H1 (cell line): ENCODE measurements around the gene PARD3. TPM values are rescaled to one million over a fixed set of nuclear protein-coding genes. Genes with fewer than 3 reads are reported as not detected.

Experiments
- CTCF ChIA-PET: fragments of 300-600 bp; sonication (Branson Sonifier 250); formaldehyde crosslinking; loops from one replicate; lab custom pipeline; 2021; ENCODE audit not compliant: partially characterized antibody; lab: Charles Lee
- POLR2A ChIA-PET: fragments of 300-600 bp; sonication (Branson Sonifier 250); formaldehyde crosslinking; loops from one replicate; lab custom pipeline; 2021; ENCODE audit warnings: inconsistent platforms; ENCODE audit not compliant: partially characterized antibody; lab: Charles Lee
- DNase-seq, 2 experiments: peaks; one replicate each; pipeline versions ENCODE4 v3.0.0 to v3.0.0-alpha.2; 2010 to 2022; ENCODE audit warnings: low spot score in 2 of 2, low read depth in 1 of 2, mixed read lengths in 1 of 2
- FAIRE-seq: peaks from 2 replicates; lab custom pipeline; 2011; peaks lifted over from hg19 to GRCh38; lab: Jason Lieb, UNC
- H2AFZ ChIP-seq: 2 replicates; pipeline ENCODE4 v1.8.1; 2012; ENCODE audit warnings: low read length, inconsistent platforms
- H2AK5ac ChIP-seq: 2 replicates; pipeline ENCODE4 v1.6.1; 2013; ENCODE audit warnings: low read depth, low read length
- H2BK120ac ChIP-seq: replicated peaks from 2 replicates; pipeline ENCODE3; 2013; ENCODE audit warnings: low read depth, low read length, inconsistent platforms
- H2BK12ac ChIP-seq: 2 replicates; pipeline ENCODE4 v1.6.1; 2013; ENCODE audit warnings: low read depth, low read length
- H2BK15ac ChIP-seq: 2 replicates; pipeline ENCODE4 v1.6.1; 2013; ENCODE audit warnings: low read length
- H2BK20ac ChIP-seq: 2 replicates; pipeline ENCODE4 v1.6.1; 2013; ENCODE audit warnings: low read length
- H2BK5ac ChIP-seq: 2 replicates; pipeline ENCODE4 v1.6.1; 2013; ENCODE audit warnings: low read depth, low read length
- H3K14ac ChIP-seq: 2 replicates; pipeline ENCODE4 v1.6.1; 2013; ENCODE audit warnings: inconsistent platforms; ENCODE audit not compliant: insufficient read length
- H3K18ac ChIP-seq: 2 replicates; pipeline ENCODE4 v1.6.1; 2013; ENCODE audit warnings: low read length; ENCODE audit errors: extremely low read depth
- H3K23ac ChIP-seq: 2 replicates; pipeline ENCODE4 v1.6.1; 2013; ENCODE audit warnings: inconsistent platforms; ENCODE audit not compliant: insufficient read length
- H3K23me2 ChIP-seq: 2 replicates; pipeline ENCODE4 v1.6.1; 2013; ENCODE audit warnings: low read depth, low read length
- H3K27ac ChIP-seq: 2 replicates; pipeline ENCODE4 v1.6.1; 2011; ENCODE audit warnings: low read depth, low read length, inconsistent platforms
- H3K27me3 ChIP-seq, 4 experiments: replicated peaks in 1 of 4; 1 replicate in 1 of 4; 2 replicates in 3 of 4; pipeline versions ENCODE4 v1.6.1 to v1.8.1; 2011 to 2013; ENCODE audit warnings: low read length in 3 of 4, mild to moderate bottlenecking in 3 of 4, inconsistent platforms in 2 of 4, mixed read lengths in 2 of 4, moderate library complexity in 1 of 4; ENCODE audit not compliant: control insufficient read depth in 3 of 4, insufficient read depth in 3 of 4; ENCODE audit errors: extremely low read depth in 1 of 4
- H3K36me3 ChIP-seq, 4 experiments: 2 replicates each; pipeline versions ENCODE4 v1.6.1 to v1.8.1; 2011 to 2013; ENCODE audit warnings: mild to moderate bottlenecking in 4 of 4, low read length in 3 of 4, moderate library complexity in 2 of 4, control low read depth in 1 of 4, inconsistent platforms in 1 of 4; ENCODE audit not compliant: insufficient read depth in 4 of 4, control insufficient read depth in 2 of 4
- H3K4ac ChIP-seq: replicated peaks from 2 replicates; pipeline ENCODE3; 2013; ENCODE audit warnings: low read length, low read depth, mixed read lengths, inconsistent platforms; ENCODE audit not compliant: insufficient read length
- H3K4me1 ChIP-seq, 4 experiments: replicated peaks in 1 of 4; 1 replicate in 1 of 4; 2 replicates in 3 of 4; pipeline versions ENCODE4 v1.6.1 to v1.8.1; 2011 to 2013; ENCODE audit warnings: low read length in 3 of 4, inconsistent platforms in 2 of 4, mixed read lengths in 1 of 4; ENCODE audit not compliant: insufficient read depth in 4 of 4, control insufficient read depth in 3 of 4
- H3K4me2 ChIP-seq, 2 experiments: 2 replicates each; pipeline versions ENCODE4 v1.6.1 to v1.8.1; 2011 to 2013; ENCODE audit warnings: low read depth in 2 of 2, low read length in 2 of 2, control low read depth in 1 of 2, inconsistent platforms in 1 of 2, mild to moderate bottlenecking in 1 of 2; ENCODE audit not compliant: insufficient read depth in 1 of 2
- H3K4me3 ChIP-seq, 4 experiments: fragments of 200-600, 300-600 bp in 1 of 4; sonication (generic), shearing (Covaris generic), sonication (Bioruptor Twin) in 1 of 4; 2 replicates each; pipeline versions ENCODE4 v1.5.1 to v1.8.1; 2011 to 2016; ENCODE audit warnings: low read length in 4 of 4, low read depth in 3 of 4, control low read depth in 2 of 4, inconsistent platforms in 2 of 4, mild to moderate bottlenecking in 2 of 4, mixed read lengths in 1 of 4, moderate library complexity in 1 of 4; ENCODE audit not compliant: insufficient read depth in 2 of 4; ENCODE audit errors: extremely low read depth in 1 of 4
- H3K56ac ChIP-seq: replicated peaks from 2 replicates; pipeline ENCODE3; 2013; ENCODE audit warnings: low read depth, mild to moderate bottlenecking, mixed read lengths, low read length, inconsistent platforms; ENCODE audit not compliant: insufficient read length
- H3K79me1 ChIP-seq: 2 replicates; pipeline ENCODE4 v1.6.1; 2013; ENCODE audit warnings: low read depth, low read length, control low read depth
- H3K79me2 ChIP-seq, 2 experiments: 2 replicates each; pipeline versions ENCODE4 v1.6.1 to v1.8.1; 2012 to 2013; ENCODE audit warnings: low read length in 2 of 2, mild to moderate bottlenecking in 2 of 2, inconsistent platforms in 1 of 2; ENCODE audit not compliant: insufficient read depth in 2 of 2, control insufficient read depth in 1 of 2
- H3K9ac ChIP-seq, 4 experiments: replicated peaks in 1 of 4; 1 replicate in 1 of 4; 2 replicates in 3 of 4; pipeline versions ENCODE4 v1.6.1 to v1.8.1; 2011 to 2013; ENCODE audit warnings: low read depth in 3 of 4, low read length in 3 of 4, control low read depth in 2 of 4, mild to moderate bottlenecking in 2 of 4, moderate library complexity in 2 of 4, inconsistent platforms in 1 of 4; ENCODE audit errors: extremely low read depth in 1 of 4
- H3K9me3 ChIP-seq, 2 experiments: 2 replicates each; pipeline versions ENCODE4 v1.6.1 to v1.8.1; 2012 to 2013; ENCODE audit warnings: mild to moderate bottlenecking in 2 of 2, moderate library complexity in 2 of 2, control low read depth in 1 of 2, inconsistent platforms in 1 of 2, low read depth in 1 of 2, low read length in 1 of 2, mixed read lengths in 1 of 2; ENCODE audit not compliant: insufficient read depth in 2 of 2
- H4K20me1 ChIP-seq, 2 experiments: replicated peaks in 1 of 2; 2 replicates each; pipeline versions ENCODE3 to v1.8.1; 2011 to 2013; ENCODE audit warnings: inconsistent platforms in 2 of 2, low read length in 2 of 2, mild to moderate bottlenecking in 1 of 2; ENCODE audit not compliant: insufficient read depth in 2 of 2, control insufficient read depth in 1 of 2
- H4K5ac ChIP-seq: 2 replicates; pipeline ENCODE4 v1.6.1; 2013; ENCODE audit warnings: low read length, low read depth, mixed read lengths, inconsistent platforms; ENCODE audit not compliant: insufficient read length
- H4K8ac ChIP-seq: 2 replicates; pipeline ENCODE4 v1.8.0; 2013; ENCODE audit warnings: mild to moderate bottlenecking, moderate library complexity, low read length, inconsistent platforms; ENCODE audit not compliant: insufficient read depth; ENCODE audit errors: extremely low read depth
- H4K91ac ChIP-seq: replicated peaks from 2 replicates; pipeline ENCODE3; 2013; ENCODE audit warnings: low read length, mixed read lengths, inconsistent platforms; ENCODE audit not compliant: insufficient read length
- CEBPB ChIP-seq: IDR thresholded peaks from 2 replicates; pipeline ENCODE4 v1.6.1; 2012; ENCODE audit warnings: low read depth, low read length
- CHD2 ChIP-seq: IDR thresholded peaks from 2 replicates; pipeline ENCODE4 v1.6.1; 2012; ENCODE audit warnings: low read length, improper control_type of control experiment
- GABPA ChIP-seq: IDR thresholded peaks from 2 replicates; pipeline ENCODE4 v1.6.1; 2011; ENCODE audit warnings: mild to moderate bottlenecking, low read length, moderate library complexity, borderline replicate concordance; ENCODE audit not compliant: insufficient read depth
- KDM1A ChIP-seq: fragments of 200-600, 300-600 bp; sonication (generic); IDR thresholded peaks from 2 replicates; pipeline ENCODE4 v1.7.1; 2016; ENCODE audit warnings: mild to moderate bottlenecking, low read length, borderline replicate concordance
- NRF1 ChIP-seq: IDR thresholded peaks from 2 replicates; pipeline ENCODE4 v1.6.1; 2011; ENCODE audit warnings: mild to moderate bottlenecking, low read depth, low read length, improper control_type of control experiment
- PHF8 ChIP-seq: fragments of 200-600 bp; sonication (generic); conservative IDR thresholded peaks from 2 replicates; pipeline ENCODE4 v1.7.1; 2012; ENCODE audit warnings: low read depth, mild to moderate bottlenecking, inconsistent platforms, low read length, moderate library complexity
- POLR2A ChIP-seq, 2 experiments: IDR thresholded peaks; 1 replicate in 1 of 2; 2 replicates in 1 of 2; pipeline ENCODE4 v1.6.1; 2011; ENCODE audit warnings: low read depth in 2 of 2, low read length in 2 of 2, mild to moderate bottlenecking in 2 of 2; ENCODE audit errors: control extremely low read depth in 1 of 2
- RNF2 ChIP-seq: fragments of 200-900, 300-1000 bp; sonication (generic); IDR thresholded peaks from 2 replicates; pipeline ENCODE4 v1.7.1; 2016; ENCODE audit warnings: borderline replicate concordance, low read depth, mild to moderate bottlenecking, antibody characterized with exemption, low read length; ENCODE audit not compliant: poor library complexity, severe bottlenecking; ENCODE audit errors: missing control alignments
- SP4 ChIP-seq: IDR thresholded peaks from 2 replicates; pipeline ENCODE4 v1.6.1; 2012; ENCODE audit warnings: low read length, inconsistent platforms
- SUZ12 ChIP-seq: fragments of 200-600 bp; sonication (generic); IDR thresholded peaks from 2 replicates; pipeline ENCODE4 v1.6.1; 2012; ENCODE audit warnings: mild to moderate bottlenecking, inconsistent platforms, low read length, moderate library complexity, mixed read lengths
- TAF7 ChIP-seq: optimal IDR thresholded peaks from 2 replicates; pipeline ENCODE3; 2011; ENCODE audit warnings: low read depth, mild to moderate bottlenecking, inconsistent platforms, low read length, moderate library complexity, borderline replicate concordance
- WGBS, 2 experiments: shearing (Covaris generic) in 1 of 2; methylation state at CpG; one replicate each; pipeline versions ENCODE4 v1.1.6 to v1.1.7; 2013 to 2015; ENCODE audit warnings: low lambda C conversion rate in 2 of 2, mixed read lengths in 2 of 2, inconsistent platforms in 1 of 2, low coverage in 1 of 2, missing lambda C conversion rate in 1 of 2; ENCODE audit not compliant: insufficient replicate concordance in 2 of 2, insufficient coverage in 1 of 2, insufficient read length in 1 of 2; ENCODE audit errors: extremely low coverage in 1 of 2, missing lambda C conversion rate in 1 of 2; 5-methylcytosine and 5-hydroxymethylcytosine counted together
- polyA plus RNA-seq, 7 experiments: library from polyadenylated mRNA; depleted of rRNA in 3 of 7; stranded (reverse) in 5 of 7; unstranded in 2 of 7; fragments of >200 nt in 5 of 7; fragments of 200-250 nt in 2 of 7; gene quantifications; 1 replicate in 5 of 7; 2 replicates in 1 of 7; 4 replicates in 1 of 7; pipeline versions ENCODE4 v1.2.1 to v1.2.3, GENCODE V29; 2011 to 2013; ENCODE audit warnings: missing spikeins in 2 of 7, mixed read lengths in 2 of 7
- total RNA-seq: library from RNA; stranded (reverse); fragmentation: NEBNext Ultra II Directional; extraction: Animal tissue kit (Norgen Biotek cat#: 25700); gene quantifications from 2 replicates; pipeline ENCODE4 v1.2.1, GENCODE V29; 2021
- TF ChIP-seq, protein P1 (sequence below): IDR thresholded peaks from 2 replicates; pipeline ENCODE4 v1.6.1; 2011; ENCODE audit warnings: low read length, improper control_type of control experiment

The PARD3 gene
- total and polyA plus RNA-seq, 2 of the 8 experiments (the other 6 are each of a cell fraction or from before 2014, with no cell fraction given), result 19.7 to 49.1 TPM

DNA sequence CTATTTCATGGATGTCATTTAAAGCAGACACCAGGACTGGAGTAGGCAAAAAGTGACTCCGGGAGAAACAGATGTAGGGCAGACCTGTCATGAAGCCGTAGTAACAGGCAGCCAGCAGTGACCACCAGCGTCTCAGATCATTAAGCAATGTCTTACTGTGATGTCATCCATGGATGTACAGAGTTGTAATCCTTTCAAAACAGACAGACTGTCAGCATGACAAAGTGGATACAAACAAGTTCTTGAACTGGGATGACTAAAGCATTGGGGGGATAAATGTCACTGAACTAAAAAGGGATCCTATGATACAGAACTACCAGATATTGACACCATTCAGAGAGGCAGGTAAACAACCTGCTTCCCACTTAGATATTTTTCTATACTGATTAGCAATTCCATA, 675.5 kb downstream of the PARD3 start:
- Histone ChIP-seq H2BK20ac (no peak overlapping the region), H3K56ac (no peak overlapping the region), H4K8ac (no peak overlapping the region), H3K79me1 (no peaks in the 10 kb centered on the region), H2AFZ (no peak overlapping the region), H4K20me1 (no peaks in the 10 kb centered on the region), H2BK5ac (no peak overlapping the region), H2AK5ac (no peak overlapping the region), H3K18ac (no peak overlapping the region), H3K23me2 (no peaks in the 10 kb centered on the region), H3K4ac (no peak overlapping the region), H3K79me2 (no peaks in the 10 kb centered on the region), H3K14ac (no peak overlapping the region), H3K4me2 (no peak overlapping the region), H2BK120ac (no peak overlapping the region), H3K9ac (no peak overlapping the region), H3K36me3 (no peaks in the 10 kb centered on the region), H3K27ac (no peak overlapping the region), H4K5ac (no peak overlapping the region), H4K91ac (no peak overlapping the region), H3K4me1 (no peaks in the 10 kb centered on the region; a peak in 3 of 7 replicates), H2BK15ac (no peak overlapping the region), H3K23ac (no peak overlapping the region), H3K9me3 (no peaks in the 10 kb centered on the region), H2BK12ac (no peak overlapping the region), H3K4me3 (no peak overlapping the region), H3K27me3 (no peaks in the 10 kb centered on the region)
- FAIRE-seq (no peak), DNase-seq (no peak)
- POLR2A ChIA-PET, result no interaction called here
- CTCF ChIA-PET, result no interaction called here
- WGBS, 2 experiments, result 89% methylated on average over 3 of the region's 3 CpGs; no CpG with 5 or more reads in 1 of the 2 experiments
- TF ChIP-seq CEBPB (no peak), RNF2 (no peak), SUZ12 (no peak), TAF7 (no peak), POLR2A (IDR thresholded peaks at IDR 0.05; ENCODE audit: control extremely low read depth in 1 of 2, low read depth in 2 of 2, low read length in 2 of 2) (no peak), NRF1 (no peak), KDM1A (no peak), CHD2 (no peak), GABPA (no peak), PHF8 (no peak), SP4 (no peak)
- TF ChIP-seq, protein P1, sequence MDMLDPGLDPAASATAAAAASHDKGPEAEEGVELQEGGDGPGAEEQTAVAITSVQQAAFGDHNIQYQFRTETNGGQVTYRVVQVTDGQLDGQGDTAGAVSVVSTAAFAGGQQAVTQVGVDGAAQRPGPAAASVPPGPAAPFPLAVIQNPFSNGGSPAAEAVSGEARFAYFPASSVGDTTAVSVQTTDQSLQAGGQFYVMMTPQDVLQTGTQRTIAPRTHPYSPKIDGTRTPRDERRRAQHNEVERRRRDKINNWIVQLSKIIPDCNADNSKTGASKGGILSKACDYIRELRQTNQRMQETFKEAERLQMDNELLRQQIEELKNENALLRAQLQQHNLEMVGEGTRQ, result no peak
